NK-92 (cell line): ENCODE measurements around the gene LRRC4B.
"Not testable (repeated sequence)": the region's sequence is repeated elsewhere in the genome, so short reads cannot be mapped to it uniquely, and the experiment has no call there.

Experiments
- DNase-seq: peaks from one replicate; lab custom pipeline; 2025; ENCODE audit not compliant: unreplicated experiment; lab: John Stamatoyannopoulos, UW

Gene LRRC4B

DNA sequence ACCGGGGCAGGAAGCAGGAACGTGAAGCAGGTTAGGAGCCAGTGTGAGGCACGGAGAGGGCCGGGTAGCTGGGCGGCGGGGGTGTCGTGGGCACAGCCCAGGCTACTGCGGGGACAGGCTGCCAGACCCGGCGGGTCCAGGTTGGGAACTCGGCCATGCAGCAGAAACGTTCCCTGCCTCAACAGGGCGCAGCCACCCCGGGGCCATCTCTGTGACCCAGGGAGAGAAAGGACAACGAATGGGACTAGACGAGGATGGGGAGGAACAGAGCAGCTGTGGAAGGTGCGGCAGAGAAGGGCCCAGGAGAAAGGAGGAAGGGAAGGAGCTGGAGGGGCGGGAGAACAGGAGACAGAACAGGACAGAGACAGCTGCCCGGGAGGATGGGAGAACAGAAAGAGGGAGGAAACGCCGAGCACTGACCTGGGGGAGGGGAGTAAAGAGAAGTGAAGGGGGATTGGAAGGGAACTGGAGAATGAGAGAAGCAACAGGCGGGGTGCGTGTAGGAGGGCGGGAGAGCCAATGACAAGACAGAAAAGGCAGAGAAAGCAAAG, 78.7 kb downstream of the LRRC4B start:
- no peak for DNase-seq

- DNase-seq, result no peak
Observed at GRCh38 chr19:50488389-50489194, 79.6 kb downstream of the LRRC4B start.

DNA sequence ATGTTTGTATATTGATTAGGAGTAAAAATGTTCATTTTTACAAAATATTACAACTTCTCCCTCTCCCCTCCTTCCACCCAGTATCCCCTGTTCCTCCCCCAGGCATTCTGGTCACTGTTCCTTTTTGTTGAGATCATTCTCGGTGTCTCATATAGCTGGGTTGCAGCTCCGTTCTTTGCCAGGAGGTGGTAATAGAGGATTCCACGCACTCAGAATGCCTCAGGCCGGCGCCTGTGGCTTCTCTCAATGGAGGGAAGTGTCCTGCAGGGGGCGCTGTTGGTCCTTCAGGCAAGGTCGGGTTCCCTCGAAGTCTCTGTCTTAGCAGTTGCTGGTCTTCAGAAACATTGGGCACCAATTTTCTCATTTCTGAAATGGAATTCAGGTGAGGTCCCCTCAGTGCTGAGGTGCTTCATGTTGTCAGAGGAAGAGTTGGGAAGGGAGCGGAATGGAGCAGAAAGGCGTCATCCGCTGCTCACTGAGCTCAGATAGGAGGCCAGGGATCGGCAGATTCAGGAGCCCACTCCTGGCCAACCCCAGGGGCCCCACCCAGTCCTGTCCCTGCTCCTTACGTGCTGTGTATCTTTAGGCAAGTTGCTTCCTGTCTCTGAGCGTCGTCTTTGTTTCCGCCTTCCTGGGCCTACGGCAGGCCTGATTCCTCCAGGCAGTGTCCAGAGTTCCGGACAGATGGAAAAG, 81.3 kb downstream of the LRRC4B start:
- DNase-seq, result no peak

GRCh38 chr19:50485284-50485955, 82.8 kb downstream of the LRRC4B start:
- DNase-seq, result no peak

DNA sequence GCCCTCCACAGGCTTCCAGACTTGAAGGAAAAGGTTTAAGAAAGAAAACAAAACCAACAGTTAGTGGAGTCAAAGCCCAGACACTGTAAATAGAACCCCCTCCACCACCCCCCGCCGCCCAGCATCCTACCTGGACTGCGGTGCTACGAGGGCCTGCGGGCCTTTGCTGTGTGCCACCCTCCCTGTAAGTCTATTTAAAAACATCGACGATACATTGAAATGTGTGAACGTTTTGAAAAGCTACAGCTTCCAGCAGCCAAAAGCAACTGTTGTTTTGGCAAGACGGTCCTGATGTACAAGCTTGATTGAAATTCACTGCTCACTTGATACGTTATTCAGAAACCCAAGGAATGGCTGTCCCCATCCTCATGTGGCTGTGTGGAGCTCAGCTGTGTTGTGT, 85.3 kb downstream of the LRRC4B start:
- no peak for DNase-seq

DNA sequence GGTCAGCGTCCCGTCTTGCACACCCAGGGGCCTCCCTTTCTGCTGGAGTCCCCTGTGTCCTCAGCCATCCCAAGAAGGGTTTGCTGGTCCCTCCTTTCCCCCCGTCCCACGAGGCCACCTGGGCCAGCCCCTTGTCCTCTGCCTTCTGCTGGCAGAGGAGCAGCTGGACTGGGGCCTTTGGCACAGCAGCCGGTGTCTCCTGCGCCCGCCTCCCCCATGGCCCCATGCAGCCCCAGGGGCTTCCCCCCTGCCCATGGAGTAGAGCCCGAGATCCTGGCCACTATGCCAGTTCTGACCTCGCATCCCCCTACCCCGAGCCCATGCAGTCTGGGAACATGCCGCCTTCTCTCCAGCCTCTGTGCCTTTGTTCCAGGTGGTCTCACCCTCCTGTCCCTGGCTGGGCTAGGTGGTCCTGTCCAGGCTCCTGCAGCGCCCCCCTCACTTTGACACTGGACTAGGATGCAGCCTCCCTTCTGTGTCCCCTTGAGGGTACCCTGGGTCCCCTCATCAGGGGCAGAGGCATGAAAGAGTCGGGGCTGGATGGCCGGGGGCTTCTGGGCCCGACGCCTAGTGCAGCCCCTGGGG, 85.9 kb downstream of the LRRC4B start:
- no peak for DNase-seq

DNA sequence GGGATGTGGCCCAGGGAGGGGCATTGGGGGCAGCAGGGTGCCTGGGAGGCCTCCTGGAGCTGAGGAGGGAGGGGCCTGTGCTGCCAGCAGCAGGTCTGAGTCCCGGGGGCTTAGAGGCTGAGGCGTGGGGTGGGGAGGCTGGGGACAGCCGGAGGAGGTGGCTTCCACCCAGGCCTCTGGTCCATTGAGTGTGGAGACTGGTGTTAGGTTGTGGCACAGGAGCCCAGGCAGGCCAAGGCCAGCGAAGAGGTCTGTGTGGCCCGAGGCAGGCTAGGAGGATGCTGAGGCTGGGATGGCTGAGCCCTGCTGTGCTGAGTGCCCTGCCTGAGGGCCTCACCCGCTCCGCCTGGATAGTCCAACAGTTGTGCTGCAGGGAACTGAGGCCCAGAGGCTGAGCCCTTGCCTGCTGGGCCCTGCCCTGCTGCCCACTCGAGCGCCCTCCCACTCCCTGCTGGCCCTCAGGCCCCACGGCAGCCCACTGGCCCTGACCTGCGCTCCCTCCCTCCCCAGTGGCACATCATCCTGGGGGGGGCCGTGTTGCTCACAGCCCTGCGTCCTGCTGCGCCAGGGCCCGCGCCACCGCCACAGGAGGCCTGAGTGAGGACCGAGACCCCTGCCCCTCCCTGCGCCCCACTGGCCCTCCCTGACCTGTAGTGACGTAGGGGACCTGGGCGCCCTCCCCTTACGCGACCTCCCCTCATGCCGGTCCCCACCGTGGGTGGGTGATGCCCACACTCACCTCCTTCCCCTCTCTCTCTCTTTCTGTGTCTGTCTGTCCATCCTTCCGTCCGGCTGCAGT, 86.7 kb downstream of the LRRC4B start:
- DNase-seq, result no peak

- DNase-seq, result no peak
Observed at GRCh38 chr19:50480281-50481111, 87.7 kb downstream of the LRRC4B start.

GRCh38 chr19:50479761-50480251, 88.4 kb downstream of the LRRC4B start:
- DNase-seq, result no peak

DNA sequence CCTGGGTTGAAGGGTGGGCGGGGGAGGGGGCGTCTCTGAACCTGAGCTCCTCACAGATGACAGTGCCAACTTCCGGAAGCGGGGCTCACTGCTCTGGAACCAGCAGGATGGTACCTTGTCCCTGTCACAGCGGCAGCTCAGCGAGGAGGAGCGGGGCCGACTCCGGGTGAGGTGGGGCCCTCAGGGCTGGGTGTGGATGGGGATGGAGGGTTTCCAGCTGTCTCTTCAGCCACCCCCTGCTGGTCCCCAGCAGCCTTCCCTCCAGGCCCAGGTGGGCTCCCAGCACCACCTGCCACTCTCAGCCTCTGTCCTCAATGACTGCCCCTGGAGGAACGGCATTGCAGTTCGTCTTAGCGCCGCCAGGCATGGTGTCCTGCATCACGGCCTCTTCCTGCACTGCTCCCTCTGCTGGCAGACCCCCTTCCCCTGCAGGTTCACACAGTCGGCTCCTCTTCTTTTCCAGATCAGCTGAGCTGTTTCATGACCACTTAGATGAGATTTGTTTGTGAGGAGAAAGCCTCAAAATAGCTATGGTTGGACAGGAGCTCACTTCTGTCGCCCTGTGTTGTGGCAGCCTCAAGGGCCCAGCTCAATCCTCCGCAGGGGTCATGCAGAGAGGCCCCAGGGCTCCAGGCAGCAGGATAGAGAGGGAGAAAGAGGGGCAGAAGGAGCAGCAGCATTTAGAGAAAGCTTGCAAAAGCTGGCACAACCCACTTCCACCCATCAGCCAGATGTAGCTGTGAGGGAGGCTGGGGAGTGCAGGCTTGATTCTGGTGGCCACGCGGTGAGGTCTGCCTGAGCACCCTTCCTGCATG, 89.1 kb downstream of the LRRC4B start:
- no peak for DNase-seq

- no peak for DNase-seq
Observed at GRCh38 chr19:50477751-50478515, 90.3 kb downstream of the LRRC4B start.

GRCh38 chr19:50476907-50477238, 91.4 kb downstream of the LRRC4B start:
- DNase-seq, result no peak

GRCh38 chr19:50476224-50476906, 91.9 kb downstream of the LRRC4B start, which contains the start of the genes EMC10 and GARIN5A:
TSS of gene EMC10 (plus strand) at chr19:50476507. CDS start at chr19:50476545, 38 bp downstream.
TSS of gene GARIN5A (minus strand) at chr19:50476848. CDS start at chr19:50476388, 460 bp downstream.
- DNase-seq, result peak; percentile 33

DNA sequence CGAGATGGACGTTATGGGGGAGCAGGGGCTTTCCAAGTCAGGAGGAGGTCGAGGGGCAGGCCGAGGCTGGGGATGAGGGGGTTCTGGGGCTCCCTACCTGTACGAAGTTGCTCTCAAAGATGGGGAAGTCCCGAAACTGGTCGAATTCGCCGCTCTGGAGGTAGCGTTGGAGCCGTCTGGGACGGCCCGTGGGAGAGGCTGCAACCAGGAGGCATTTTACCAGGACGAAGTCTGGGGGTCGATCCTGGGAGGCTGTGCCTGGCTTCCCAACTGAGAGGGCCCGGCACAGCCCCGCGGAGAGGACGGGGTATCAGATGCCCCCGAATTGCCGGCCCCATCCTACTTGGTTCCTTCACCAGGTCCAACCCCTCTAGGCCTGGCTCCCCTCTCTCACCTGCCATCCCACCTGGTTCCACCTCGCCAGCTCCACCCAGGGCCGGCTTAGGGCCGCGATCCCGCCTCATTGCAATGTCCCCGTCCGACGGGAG, 92.5 kb downstream of the LRRC4B start:
- DNase-seq, result no peak

GRCh38 chr19:50475101-50475568, 93.1 kb downstream of the LRRC4B start:
- no peak for DNase-seq

DNA sequence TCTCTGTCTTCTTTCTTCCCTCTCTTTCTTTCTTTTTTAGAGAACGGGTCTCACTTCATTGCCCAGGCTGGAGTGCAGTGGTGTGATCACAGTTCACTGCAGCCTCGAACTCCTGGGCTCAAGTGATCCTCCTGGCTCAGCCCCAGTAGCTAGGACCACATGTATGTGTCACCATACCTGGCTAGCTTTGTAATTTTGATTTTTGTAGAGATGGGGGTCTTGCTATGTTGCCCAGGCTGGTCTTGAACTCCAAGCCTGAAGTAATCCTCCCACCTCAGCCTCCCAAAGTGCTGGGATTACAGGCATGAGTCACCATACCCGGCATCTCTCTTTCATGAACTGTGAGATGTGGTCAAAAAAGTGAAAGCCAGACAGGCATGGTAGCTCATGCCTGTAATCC, 94.9 kb downstream of the LRRC4B start:
- not testable (repeated sequence) for DNase-seq

GRCh38 chr19:50468818-50469217, 99.4 kb downstream of the LRRC4B start:
- no peak for DNase-seq
